ENCODE data around the gene RALGDS. TPM values are rescaled to one million over a fixed set of nuclear protein-coding genes. Genes with fewer than 3 reads are reported as not detected.
"Not testable (repeated sequence)": the region's sequence is repeated elsewhere in the genome, so short reads cannot be mapped to it uniquely, and the experiment has no call there.

Gene RALGDS
- total RNA-seq (2014; rRNA removed; shearing (Covaris generic)), result 24.4 and 24.6 TPM in 2 replicates

- Histone ChIP-seq H3K36me3 (replicated peaks; ENCODE audit: control insufficient read depth, insufficient read depth, low read length) (no peaks in the 10 kb centered on the region), H3K4me3 (ENCODE audit: insufficient read depth, low read depth, low read length) (peak within 1 kb of the TSS; percentile 62), H3K27me3 (ENCODE audit: control insufficient read depth, insufficient read depth, low read length) (peaks cover 11% of the 10 kb centered on the region)
- DNase-seq, result peak; percentile 100
These were observed at the start of gene RALGDS for GRCh38 chr9:133121198-133121914. Gene RALGDS, minus strand, starts transcription at chr9:133121240. Its CDS starts 86 bp downstream, at chr9:133121154.

DNA sequence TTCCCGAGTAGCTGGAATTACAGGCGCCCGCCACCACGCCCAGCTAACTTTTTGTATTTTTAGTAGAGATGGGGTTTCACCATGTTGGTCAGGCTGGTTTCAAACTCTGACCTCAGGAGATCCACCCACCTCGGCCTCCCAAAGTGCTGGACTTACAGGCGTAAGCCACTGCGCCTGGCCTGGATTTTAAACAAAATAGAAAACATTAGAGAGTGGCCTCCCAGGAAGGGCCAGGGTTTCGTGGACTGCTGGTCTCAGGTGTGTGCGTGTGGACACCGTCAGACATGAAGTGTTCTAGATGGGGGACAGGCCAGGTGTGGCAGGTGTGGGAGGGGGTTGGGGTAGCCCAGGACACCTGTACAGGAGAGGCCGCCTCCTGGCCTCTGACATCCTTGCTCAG, 49.7 kb upstream of the RALGDS start:
- no peaks in the 10 kb centered on the region for H3K36me3 ChIP-seq (replicated peaks; ENCODE audit: control insufficient read depth, insufficient read depth, low read length)
- no peak for DNase-seq
- no peaks in the 10 kb centered on the region for H3K27me3 ChIP-seq (ENCODE audit: control insufficient read depth, insufficient read depth, low read length)
- no peak overlapping the region for H3K4me3 ChIP-seq (ENCODE audit: insufficient read depth, low read depth, low read length)

- H3K27me3 ChIP-seq (ENCODE audit: control insufficient read depth, insufficient read depth, low read length); DNase-seq; H3K4me3 ChIP-seq (ENCODE audit: insufficient read depth, low read depth, low read length); H3K36me3 ChIP-seq (replicated peaks; ENCODE audit: control insufficient read depth, insufficient read depth, low read length): not testable (repeated sequence)
These were observed 48.6 kb upstream of the RALGDS start for GRCh38 chr9:133169687-133170086.

GRCh38 chr9:133169102-133169501, 48.1 kb upstream of the RALGDS start:
- Histone ChIP-seq H3K4me3 (ENCODE audit: insufficient read depth, low read depth, low read length) (no peak overlapping the region), H3K27me3 (ENCODE audit: control insufficient read depth, insufficient read depth, low read length) (peaks cover 3% of the 10 kb centered on the region), H3K36me3 (replicated peaks; ENCODE audit: control insufficient read depth, insufficient read depth, low read length) (no peaks in the 10 kb centered on the region)
- no peak for DNase-seq

DNA sequence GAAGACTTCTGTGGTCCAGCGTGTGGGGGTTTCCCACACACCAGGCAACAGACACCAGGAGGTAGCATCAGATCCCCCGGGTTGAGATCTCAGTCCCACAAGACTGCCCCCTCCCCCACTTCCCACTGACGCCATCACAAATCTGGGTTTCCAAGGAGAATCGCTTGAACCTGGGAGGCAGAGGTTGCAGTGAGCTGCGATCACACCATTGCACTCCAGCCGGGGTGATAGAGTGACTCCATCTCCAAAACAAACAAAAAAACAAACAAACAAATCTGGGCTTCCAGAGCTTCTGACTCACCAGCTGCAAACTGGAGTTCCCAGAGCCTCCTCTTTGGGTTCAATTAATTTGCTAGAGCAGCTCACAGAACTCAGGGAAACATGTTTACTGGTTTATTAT, 47.4 kb upstream of the RALGDS start:
- H3K27me3 ChIP-seq (ENCODE audit: control insufficient read depth, insufficient read depth, low read length), result peaks cover 6% of the 10 kb centered on the region
- no peak overlapping the region for H3K4me3 ChIP-seq (ENCODE audit: insufficient read depth, low read depth, low read length)
- no peaks in the 10 kb centered on the region for H3K36me3 ChIP-seq (replicated peaks; ENCODE audit: control insufficient read depth, insufficient read depth, low read length)
- peak; percentile 28 for DNase-seq

GRCh38 chr9:133167769-133168168, 46.7 kb upstream of the RALGDS start:
- peak; percentile 15 for DNase-seq
- Histone ChIP-seq H3K4me3 (ENCODE audit: insufficient read depth, low read depth, low read length) (no peak overlapping the region), H3K36me3 (replicated peaks; ENCODE audit: control insufficient read depth, insufficient read depth, low read length) (no peaks in the 10 kb centered on the region), H3K27me3 (ENCODE audit: control insufficient read depth, insufficient read depth, low read length) (peaks cover 12% of the 10 kb centered on the region)

GRCh38 chr9:133167096-133167730, 46.2 kb upstream of the RALGDS start:
- H3K36me3 ChIP-seq (replicated peaks; ENCODE audit: control insufficient read depth, insufficient read depth, low read length), result no peaks in the 10 kb centered on the region
- H3K27me3 ChIP-seq (ENCODE audit: control insufficient read depth, insufficient read depth, low read length), result peaks cover 15% of the 10 kb centered on the region
- DNase-seq, result peak; percentile 32

DNA sequence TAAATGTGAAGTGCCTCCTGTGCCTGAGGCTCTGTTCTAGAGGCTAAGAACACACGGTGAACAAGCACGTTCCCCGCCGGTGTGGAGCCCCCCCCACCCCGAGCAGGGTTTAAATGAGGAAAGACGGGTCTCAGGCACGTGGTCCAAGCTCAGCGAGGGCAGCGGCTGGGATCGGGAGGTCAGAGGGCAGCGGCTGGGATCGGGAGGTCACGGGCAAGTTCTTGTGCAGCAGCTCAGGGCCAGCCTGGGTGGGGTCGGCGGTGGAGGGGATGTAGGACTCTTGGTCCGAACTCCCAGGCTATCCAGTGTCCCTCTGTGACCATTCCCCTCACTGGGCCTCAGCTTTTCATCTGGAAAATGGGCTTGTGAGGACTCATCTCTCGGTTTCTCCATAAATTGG, 45.4 kb upstream of the RALGDS start:
- peaks cover 2% of the 10 kb centered on the region for H3K36me3 ChIP-seq (replicated peaks; ENCODE audit: control insufficient read depth, insufficient read depth, low read length)
- no peak overlapping the region for H3K4me3 ChIP-seq (ENCODE audit: insufficient read depth, low read depth, low read length)
- peaks cover 15% of the 10 kb centered on the region for H3K27me3 ChIP-seq (ENCODE audit: control insufficient read depth, insufficient read depth, low read length)
- peak; percentile 29 for DNase-seq

More at GRCh38 chr9:133167096-133167730, 46.2 kb upstream of the RALGDS start:
- no peak overlapping the region for H3K4me3 ChIP-seq (ENCODE audit: insufficient read depth, low read depth, low read length)

DNA sequence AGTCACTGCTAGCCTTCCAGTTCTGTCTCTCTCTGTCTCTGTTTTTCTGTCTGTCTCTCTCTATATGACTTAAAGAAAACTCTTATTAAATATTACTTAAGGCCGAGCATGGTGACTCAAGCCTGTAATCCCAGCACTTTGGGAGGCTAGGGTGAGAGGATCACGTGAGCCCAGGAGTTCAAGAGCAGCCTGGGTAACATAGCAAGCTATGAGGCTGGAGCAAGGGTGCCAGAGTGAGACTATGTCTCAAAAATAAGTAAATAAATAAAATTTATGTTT, 44.4 kb upstream of the RALGDS start:
- peaks cover 4% of the 10 kb centered on the region for H3K36me3 ChIP-seq (replicated peaks; ENCODE audit: control insufficient read depth, insufficient read depth, low read length)
- no peak for DNase-seq
- H3K4me3 ChIP-seq (ENCODE audit: insufficient read depth, low read depth, low read length), result no peak overlapping the region
- peaks cover 15% of the 10 kb centered on the region for H3K27me3 ChIP-seq (ENCODE audit: control insufficient read depth, insufficient read depth, low read length)

- DNase-seq, result no peak
- Histone ChIP-seq H3K4me3 (ENCODE audit: insufficient read depth, low read depth, low read length) (peak overlapping the region; percentile 64), H3K36me3 (replicated peaks; ENCODE audit: control insufficient read depth, insufficient read depth, low read length) (peaks cover 7% of the 10 kb centered on the region), H3K27me3 (ENCODE audit: control insufficient read depth, insufficient read depth, low read length) (peaks cover 15% of the 10 kb centered on the region)
These were observed 43.2 kb upstream of the RALGDS start for GRCh38 chr9:133164191-133164590.

DNA sequence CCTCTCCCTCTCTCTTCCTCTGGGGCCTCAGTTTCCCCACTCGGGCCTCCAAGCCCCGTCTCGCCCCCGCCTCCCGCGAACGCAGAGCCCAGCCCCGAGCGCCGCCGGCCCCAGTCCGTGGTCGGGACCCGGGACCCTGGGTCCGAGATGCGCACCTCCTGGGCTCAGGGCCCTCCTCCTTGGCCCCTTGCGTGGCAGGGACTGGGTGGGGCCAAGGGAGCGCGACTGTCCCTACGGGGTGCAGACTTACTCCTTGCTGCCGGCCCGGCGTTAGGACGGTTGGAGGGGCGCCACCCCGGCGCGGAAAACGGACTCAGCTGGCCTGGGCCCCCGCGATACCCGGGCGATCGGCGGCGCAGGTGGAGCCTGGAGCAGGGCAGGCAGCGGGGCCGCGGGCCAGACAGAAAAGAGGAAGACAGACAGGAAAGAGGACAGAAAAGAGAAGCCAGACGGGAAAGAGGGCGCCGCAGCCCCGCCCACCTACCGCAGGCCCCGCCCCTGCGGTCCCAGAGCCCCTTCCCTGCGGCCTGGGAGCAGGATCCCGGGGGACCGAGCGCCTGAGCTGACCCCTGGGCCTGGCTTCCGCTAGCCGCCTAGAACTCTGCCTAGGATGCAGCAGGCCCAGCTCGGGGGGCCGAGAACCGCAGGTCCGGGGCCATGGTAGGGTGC, 42.6 kb upstream of the RALGDS start, which contains the start of gene GBGT1:
Gene GBGT1, minus strand, starts transcription at position 411 of the 669 bp plus-strand sequence. CDS start 1,502 bp downstream, outside the sequence.
- Histone ChIP-seq H3K36me3 (replicated peaks; ENCODE audit: control insufficient read depth, insufficient read depth, low read length) (peaks cover 7% of the 10 kb centered on the region), H3K27me3 (ENCODE audit: control insufficient read depth, insufficient read depth, low read length) (peaks cover 15% of the 10 kb centered on the region), H3K4me3 (ENCODE audit: insufficient read depth, low read depth, low read length) (peak within 1 kb of the TSS; percentile 64)
- peak; percentile 98 for DNase-seq

DNA sequence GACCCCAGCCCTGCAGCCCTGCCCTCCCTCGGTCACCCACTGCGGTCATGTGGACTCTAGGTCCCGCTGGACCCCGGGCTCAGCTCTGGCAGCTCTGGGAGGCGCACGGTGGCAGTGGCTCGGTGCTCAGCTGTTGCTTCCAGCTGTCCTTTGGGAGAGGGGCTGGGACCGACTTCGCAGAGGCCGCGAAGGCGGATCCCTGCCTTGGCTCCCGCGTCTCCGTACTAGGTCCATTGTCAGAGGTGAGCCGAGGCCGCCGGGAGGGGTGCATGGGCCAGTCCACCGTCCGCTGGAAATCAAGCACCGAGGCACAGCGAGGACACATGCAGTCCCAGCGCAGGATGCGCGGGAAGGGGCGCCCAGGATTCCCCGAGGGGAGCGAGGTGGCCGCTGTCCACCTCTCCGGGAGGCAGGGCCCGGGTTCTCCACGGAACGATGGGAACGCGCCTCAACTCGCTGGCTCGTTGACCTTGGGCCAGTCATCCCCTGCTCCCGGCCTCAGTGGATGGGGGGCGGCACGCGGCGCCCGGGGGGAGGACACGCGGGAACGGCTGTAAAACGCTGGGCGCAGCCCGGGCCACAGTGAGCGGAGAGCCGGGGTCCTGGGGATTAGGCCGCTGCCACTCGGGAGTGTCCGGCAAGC, 41.9 kb upstream of the RALGDS start:
- Histone ChIP-seq H3K4me3 (ENCODE audit: insufficient read depth, low read depth, low read length) (peak overlapping the region; percentile 64), H3K36me3 (replicated peaks; ENCODE audit: control insufficient read depth, insufficient read depth, low read length) (peaks cover 7% of the 10 kb centered on the region), H3K27me3 (ENCODE audit: control insufficient read depth, insufficient read depth, low read length) (peaks cover 15% of the 10 kb centered on the region)
- DNase-seq, result peak; percentile 83

DNA sequence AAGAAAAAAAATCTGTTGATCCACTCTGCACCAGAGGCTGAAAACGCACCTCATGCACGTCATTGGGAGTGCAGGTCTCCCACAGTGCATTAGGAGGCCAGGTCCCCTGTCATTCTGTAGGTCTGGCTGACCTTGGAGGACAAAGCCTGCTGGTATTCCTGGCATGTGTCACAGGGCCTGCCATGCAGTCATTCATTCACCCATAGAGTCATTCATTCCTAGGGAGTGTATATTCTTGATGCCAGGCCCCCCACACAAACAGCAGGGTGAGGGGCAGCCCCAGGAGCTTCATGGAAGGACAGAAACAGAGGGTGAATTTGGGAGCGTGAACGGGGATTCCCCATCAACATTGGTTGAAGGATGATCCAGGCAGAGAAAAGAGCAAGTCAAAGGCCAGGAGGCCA, 40.5 kb upstream of the RALGDS start:
- H3K27me3 ChIP-seq (ENCODE audit: control insufficient read depth, insufficient read depth, low read length), result peaks cover 15% of the 10 kb centered on the region
- H3K36me3 ChIP-seq (replicated peaks; ENCODE audit: control insufficient read depth, insufficient read depth, low read length), result peaks cover 7% of the 10 kb centered on the region
- DNase-seq, result peak; percentile 29
- H3K4me3 ChIP-seq (ENCODE audit: insufficient read depth, low read depth, low read length), result no peak overlapping the region

- peaks cover 15% of the 10 kb centered on the region for H3K27me3 ChIP-seq (ENCODE audit: control insufficient read depth, insufficient read depth, low read length)
- peak; percentile 87 for DNase-seq
- H3K36me3 ChIP-seq (replicated peaks; ENCODE audit: control insufficient read depth, insufficient read depth, low read length), result peaks cover 7% of the 10 kb centered on the region
- H3K4me3 ChIP-seq (ENCODE audit: insufficient read depth, low read depth, low read length), result no peak overlapping the region
These were observed 39.9 kb upstream of the RALGDS start for GRCh38 chr9:133160742-133161546.
